SJCRH30 (cell line): ENCODE data around the gene PALLD. TPM values are rescaled to one million over a fixed set of nuclear protein-coding genes. Genes with fewer than 3 reads are reported as not detected.
A peak's percentile ranks its signal among the peaks of the same experiment; 100 is the strongest.

Source experiments
- DNase-seq, 2 experiments: peaks; one replicate each; pipeline ENCODE4 v3.0.0-alpha.2; 2015 to 2020
- H3K27ac ChIP-seq: fragments of 250-450 bp; sonication (Bioruptor Pico); 2 replicates; pipeline ENCODE4 v1.5.1; 2020; ENCODE audit warnings: mild to moderate bottlenecking, moderate library complexity
- H3K27me3 ChIP-seq: fragments of 250-450 bp; sonication (Bioruptor Pico); 2 replicates; pipeline ENCODE4 v1.5.1; 2020; ENCODE audit warnings: mild to moderate bottlenecking, moderate library complexity
- H3K36me3 ChIP-seq: fragments of 250-450 bp; sonication (Bioruptor Pico); 2 replicates; pipeline ENCODE4 v1.5.1; 2020; ENCODE audit warnings: mild to moderate bottlenecking, moderate library complexity
- H3K4me1 ChIP-seq: fragments of 250-450 bp; sonication (Bioruptor Pico); 2 replicates; pipeline ENCODE4 v1.5.1; 2020; ENCODE audit warnings: mild to moderate bottlenecking, moderate library complexity
- H3K4me3 ChIP-seq: fragments of 250-450 bp; sonication (Bioruptor Pico); 2 replicates; pipeline ENCODE4 v1.5.1; 2020; ENCODE audit warnings: mild to moderate bottlenecking, moderate library complexity
- H3K9me3 ChIP-seq: fragments of 250-450 bp; sonication (Bioruptor Pico); replicated peaks from 2 replicates; pipeline ENCODE4 v1.5.1; 2020; ENCODE audit warnings: mild to moderate bottlenecking, moderate library complexity
- total RNA-seq: library from RNA; depleted of rRNA; stranded (reverse); fragments of >200 nt; shearing (Covaris generic); gene quantifications from 2 replicates; pipeline ENCODE4 v1.2.3, GENCODE V29; 2014

PALLD gene
- total RNA-seq, 1 experiment from 2014 or later: 47.3 TPM

DNA sequence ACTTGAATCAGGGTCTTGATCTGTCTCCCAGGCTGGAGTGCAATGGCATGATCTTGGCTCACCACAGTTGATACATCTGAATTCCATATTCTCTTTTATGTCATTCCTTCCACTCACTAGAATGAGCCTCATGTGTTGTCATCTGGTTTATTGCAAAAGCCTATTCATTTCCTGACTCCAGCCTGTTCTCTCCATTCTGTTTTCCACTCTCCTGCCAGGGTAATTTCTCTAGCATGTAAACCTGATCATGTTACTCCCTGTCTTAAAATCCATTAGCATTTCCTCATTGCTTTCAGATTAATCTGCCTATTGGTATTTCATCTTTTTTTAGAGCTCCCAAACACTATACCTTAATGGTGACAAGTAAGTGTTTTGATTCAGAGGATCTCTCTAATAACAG lies 12.2 kb upstream of the PALLD start:
- H3K4me3 ChIP-seq: no peak overlapping the region
- H3K4me1 ChIP-seq: peaks cover 15% of the 10 kb centered on the region
- H3K9me3 ChIP-seq: no peaks in the 10 kb centered on the region
- no peaks in the 10 kb centered on the region for H3K27me3 ChIP-seq
- H3K36me3 ChIP-seq: no peaks in the 10 kb centered on the region
- H3K27ac ChIP-seq: no peak overlapping the region
- no peak for DNase-seq

DNA sequence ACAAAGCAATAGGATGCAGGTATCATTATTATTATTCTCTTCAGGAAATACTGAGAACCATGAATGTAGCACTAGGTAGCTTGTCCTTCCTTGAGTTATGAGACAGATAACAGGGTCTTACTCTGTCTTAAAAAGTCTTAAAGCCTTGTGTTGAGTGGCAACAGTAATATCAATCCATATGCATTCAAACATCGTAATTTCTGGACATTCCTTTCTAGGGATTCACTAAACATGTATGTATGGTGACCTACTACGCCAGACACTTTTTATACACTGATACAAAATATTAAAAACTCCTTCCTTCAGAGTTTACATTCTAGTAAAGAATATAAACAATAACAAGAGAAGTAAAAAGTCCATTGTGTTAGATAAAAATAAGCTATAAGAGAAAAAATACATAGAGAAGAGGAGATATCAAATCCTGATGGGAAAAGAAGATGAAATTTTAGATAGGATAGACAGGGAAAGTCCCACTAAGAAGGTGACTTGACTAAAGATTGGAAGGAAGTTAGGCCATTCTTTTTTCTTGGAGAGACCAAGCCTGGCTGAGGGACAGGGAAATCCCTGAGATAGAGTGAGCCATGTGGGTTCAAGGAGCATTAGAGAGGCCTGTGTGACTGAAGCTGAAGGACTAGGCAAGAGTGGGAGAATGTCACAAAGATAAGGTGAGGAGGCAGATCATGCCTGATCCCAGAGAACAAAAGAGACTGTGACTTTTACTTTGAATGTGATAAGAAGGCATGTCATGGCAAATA lies 11.5 kb upstream of the PALLD start:
- H3K27me3 ChIP-seq: no peaks in the 10 kb centered on the region
- DNase-seq: no peak
- H3K27ac ChIP-seq: no peak overlapping the region
- H3K9me3 ChIP-seq: no peaks in the 10 kb centered on the region
- no peak overlapping the region for H3K4me3 ChIP-seq
- H3K4me1 ChIP-seq: peaks cover 18% of the 10 kb centered on the region
- no peaks in the 10 kb centered on the region for H3K36me3 ChIP-seq

DNA sequence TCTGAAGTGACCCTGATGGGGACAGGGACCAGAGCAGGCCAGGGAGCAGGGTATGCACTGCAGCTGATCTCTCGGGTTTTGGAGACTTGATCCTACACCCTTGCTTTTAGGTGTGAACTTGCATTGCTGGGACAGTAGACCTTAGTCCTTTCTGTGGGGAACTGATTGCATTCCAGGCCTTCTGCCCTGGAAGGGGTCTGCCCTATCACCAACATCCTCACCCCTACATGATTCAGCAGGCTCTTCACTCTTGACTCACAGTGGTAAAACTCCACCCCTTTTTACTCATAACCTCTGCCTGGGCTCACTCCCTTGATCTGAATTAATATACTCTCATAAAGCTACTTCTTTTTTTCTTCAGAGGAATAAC lies 10.0 kb upstream of the PALLD start:
- DNase-seq: no peak
- Histone ChIP-seq H3K36me3 (no peaks in the 10 kb centered on the region), H3K4me1 (peaks cover 20% of the 10 kb centered on the region), H3K27ac (no peak overlapping the region), H3K9me3 (no peaks in the 10 kb centered on the region), H3K27me3 (no peaks in the 10 kb centered on the region), H3K4me3 (no peak overlapping the region)

DNA sequence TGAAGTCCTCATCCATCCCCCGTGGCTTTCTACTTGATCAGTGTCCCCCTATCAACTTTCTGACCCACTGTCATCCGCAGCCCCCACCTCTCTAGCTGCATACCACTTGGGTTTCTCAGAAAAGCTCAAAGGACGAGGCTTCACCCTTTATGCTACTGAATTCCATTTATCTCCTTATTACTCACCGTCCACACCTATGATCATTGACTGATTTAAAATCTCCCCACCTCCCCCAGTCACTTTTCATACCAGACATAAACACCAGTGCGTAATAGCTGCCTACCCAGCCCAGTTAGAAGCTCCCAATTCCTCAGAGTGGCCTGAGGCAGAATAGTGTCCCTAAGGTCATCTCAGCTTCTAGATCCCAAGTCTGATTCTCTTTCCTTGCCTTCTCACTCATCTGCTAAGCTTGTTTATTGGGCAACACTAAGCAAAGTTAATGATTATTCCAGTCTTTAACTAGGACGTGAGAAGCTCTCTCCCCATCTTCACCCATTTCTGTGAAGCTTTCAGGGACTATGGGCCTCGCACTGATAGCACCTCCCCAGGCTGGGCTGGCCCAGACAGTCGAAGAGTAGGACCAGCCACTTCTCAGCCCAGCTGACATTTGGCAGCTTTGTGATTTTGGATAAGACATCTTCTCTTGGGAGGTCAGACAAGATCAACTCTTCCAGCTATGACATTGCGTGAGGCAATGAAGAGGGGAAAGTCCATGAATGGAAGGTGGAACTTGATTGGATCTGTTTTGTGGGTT lies 9.4 kb upstream of the PALLD start:
- no peak for DNase-seq
- Histone ChIP-seq H3K4me1 (peaks cover 20% of the 10 kb centered on the region), H3K27me3 (no peaks in the 10 kb centered on the region), H3K4me3 (no peak overlapping the region), H3K27ac (peak overlapping the region; percentile 99), H3K9me3 (no peaks in the 10 kb centered on the region), H3K36me3 (no peaks in the 10 kb centered on the region)

DNA sequence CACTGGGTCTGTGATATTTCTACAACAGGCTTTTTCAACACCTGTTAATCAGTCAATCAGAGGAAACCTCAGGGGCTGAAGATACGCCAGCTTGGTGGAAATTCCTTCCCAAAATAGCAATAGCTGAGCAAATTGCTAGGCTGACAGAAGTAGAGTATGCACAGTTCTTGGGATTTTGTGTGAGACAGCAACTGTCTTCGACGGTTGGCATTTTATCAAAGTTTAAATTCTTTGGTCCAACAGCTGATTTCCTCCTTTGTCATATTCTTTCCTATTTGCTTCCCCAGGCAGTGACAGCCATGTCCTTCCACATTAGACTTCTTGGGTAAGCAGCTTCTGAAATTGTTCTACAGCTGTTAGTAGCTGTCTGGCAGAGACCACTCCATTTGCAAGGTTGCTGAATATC lies 8.0 kb upstream of the PALLD start:
- Histone ChIP-seq H3K9me3 (no peaks in the 10 kb centered on the region), H3K4me3 (peak overlapping the region; percentile 49), H3K27me3 (no peaks in the 10 kb centered on the region), H3K27ac (peak overlapping the region; percentile 99), H3K36me3 (no peaks in the 10 kb centered on the region), H3K4me1 (peaks cover 20% of the 10 kb centered on the region)
- DNase-seq: peak; percentile 82 to 93

DNA sequence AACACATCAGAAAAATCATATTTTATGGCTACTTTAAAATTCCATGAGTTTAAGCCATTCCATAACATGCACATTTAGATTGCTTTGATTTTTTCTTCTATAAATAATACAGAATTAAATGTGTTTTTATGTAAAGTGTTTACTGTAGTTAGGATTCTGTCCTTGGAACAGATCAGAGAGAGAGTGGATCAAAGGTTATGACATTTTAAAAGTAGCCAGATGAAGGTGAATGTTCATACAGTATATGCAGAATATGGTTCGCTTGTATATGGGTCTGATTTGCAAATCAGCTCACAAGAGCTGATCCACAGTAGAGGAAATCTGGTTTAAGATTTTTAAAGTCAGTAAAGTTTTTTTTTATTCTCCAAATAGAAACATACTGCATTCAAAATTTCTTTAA lies 7.2 kb upstream of the PALLD start:
- H3K9me3 ChIP-seq: no peaks in the 10 kb centered on the region
- H3K4me1 ChIP-seq: peaks cover 20% of the 10 kb centered on the region
- H3K27ac ChIP-seq: peak overlapping the region; percentile 99
- H3K36me3 ChIP-seq: no peaks in the 10 kb centered on the region
- DNase-seq: peak in 1 of 2 experiments; percentile 46
- peak overlapping the region; percentile 49 for H3K4me3 ChIP-seq
- no peaks in the 10 kb centered on the region for H3K27me3 ChIP-seq

DNA sequence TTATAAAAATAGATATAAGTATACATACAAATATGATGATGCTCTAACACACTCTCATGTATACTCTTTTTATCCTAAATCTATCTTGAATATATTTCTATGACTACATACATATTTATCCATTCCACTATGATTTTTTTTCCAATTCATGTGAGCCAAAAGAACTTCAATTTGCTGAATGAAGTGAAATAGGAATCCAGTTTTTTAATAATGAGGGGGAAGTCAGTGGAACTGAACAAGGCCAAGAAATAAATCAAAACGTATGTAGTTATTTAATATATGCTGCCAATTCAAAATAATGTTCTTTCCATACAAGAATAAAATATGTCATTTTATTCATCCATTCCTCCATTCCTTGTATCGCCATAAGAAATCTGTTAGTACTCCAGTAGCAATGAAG lies 6.1 kb upstream of the PALLD start:
- H3K4me1 ChIP-seq: peaks cover 20% of the 10 kb centered on the region
- no peaks in the 10 kb centered on the region for H3K36me3 ChIP-seq
- no peak for DNase-seq
- H3K27ac ChIP-seq: peak overlapping the region; percentile 99
- H3K4me3 ChIP-seq: no peak overlapping the region
- no peaks in the 10 kb centered on the region for H3K9me3 ChIP-seq
- no peaks in the 10 kb centered on the region for H3K27me3 ChIP-seq

DNA sequence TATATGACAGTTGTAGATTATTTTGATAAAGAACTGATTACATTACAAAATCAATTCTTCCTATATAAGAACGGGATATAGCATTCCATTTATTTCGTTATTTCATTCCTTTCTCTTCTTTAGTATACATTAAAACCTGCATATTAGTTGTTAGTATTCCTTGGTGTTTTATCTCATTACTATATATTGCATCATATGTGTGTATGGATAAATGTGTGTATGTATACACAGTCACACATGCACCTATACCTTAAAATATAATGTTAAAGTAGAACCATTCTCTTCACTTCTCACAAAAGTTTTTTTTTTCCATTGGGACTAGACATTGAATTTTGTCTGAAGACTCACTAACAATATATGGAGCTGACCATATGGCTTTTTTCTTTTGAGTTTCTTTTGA lies 5.3 kb upstream of the PALLD start:
- Histone ChIP-seq H3K36me3 (no peaks in the 10 kb centered on the region), H3K4me3 (no peak overlapping the region), H3K9me3 (no peaks in the 10 kb centered on the region), H3K27ac (no peak overlapping the region), H3K4me1 (peaks cover 25% of the 10 kb centered on the region), H3K27me3 (no peaks in the 10 kb centered on the region)
- no peak for DNase-seq

DNA sequence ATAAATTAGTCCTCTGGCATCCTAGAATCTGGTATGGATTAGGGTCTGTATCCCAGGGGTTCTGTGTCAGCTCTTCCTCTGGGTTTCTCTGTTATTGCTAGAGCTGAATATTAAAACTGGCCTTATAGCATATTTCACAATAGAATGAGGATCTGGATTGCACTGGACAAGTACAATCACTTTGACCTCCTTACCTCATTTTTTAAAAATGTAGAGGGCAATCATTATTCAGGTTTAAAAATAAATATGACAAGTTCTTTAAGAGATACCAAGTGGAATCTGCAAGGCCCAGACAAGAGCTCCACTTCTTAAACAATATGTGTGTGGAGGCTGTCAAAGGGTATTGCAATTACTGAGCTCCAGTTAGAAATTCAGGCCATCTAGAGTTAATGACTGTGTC lies 1.4 kb downstream of the PALLD start:
- H3K27ac ChIP-seq: peak overlapping the region; percentile 70
- peak overlapping the region; percentile 53 for H3K4me3 ChIP-seq
- H3K36me3 ChIP-seq: no peaks in the 10 kb centered on the region
- H3K9me3 ChIP-seq: no peaks in the 10 kb centered on the region
- H3K27me3 ChIP-seq: no peaks in the 10 kb centered on the region
- peaks cover 20% of the 10 kb centered on the region for H3K4me1 ChIP-seq
- peak in 1 of 2 experiments; percentile 35 for DNase-seq

DNA sequence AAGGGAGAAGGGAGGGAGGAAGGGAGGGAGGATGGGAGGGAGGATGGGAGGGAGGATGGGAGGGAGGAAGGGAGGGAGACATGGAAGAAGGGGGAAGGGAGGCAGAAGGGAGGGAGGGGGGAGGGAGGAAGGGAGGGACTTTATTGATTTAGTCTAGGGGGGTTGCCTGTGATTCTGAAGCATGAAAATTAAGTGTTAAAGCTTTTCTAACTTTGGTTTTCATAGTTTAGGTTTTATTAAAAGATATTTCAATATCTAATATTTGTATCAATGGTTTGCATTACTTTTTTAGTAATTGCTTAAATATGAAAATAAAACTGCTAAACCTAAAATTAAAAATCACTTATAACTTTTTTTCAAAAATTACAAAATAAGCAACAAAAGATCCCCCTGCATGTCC lies 2.4 kb downstream of the PALLD start:
- no peak for DNase-seq
- H3K27me3 ChIP-seq: no peaks in the 10 kb centered on the region
- H3K4me3 ChIP-seq: no peak overlapping the region

DNA sequence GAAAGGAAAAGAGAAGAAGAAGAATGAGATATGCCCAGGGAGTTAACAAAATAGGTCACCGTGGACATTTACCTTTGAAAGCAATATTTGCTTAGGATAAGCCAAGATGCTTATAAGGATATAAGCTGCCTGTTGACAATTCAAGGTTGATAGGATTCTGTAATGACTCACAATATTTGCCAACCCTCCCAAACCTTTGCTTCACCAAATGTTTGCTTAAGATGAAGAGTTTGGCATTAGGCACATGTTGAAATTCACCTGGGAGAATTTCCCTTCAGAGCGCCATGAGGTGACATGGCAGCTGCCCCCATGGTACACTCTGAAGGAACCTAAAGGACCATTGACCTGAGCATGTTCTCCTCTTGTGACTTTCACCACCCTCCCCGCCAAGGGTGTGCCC lies 4.6 kb downstream of the PALLD start:
- 0 out of 2 replicates have a peak, but pooled peaks cover 3% of the 10 kb centered on the region for H3K36me3 ChIP-seq
- DNase-seq: no peak
- H3K4me1 ChIP-seq: peaks cover 17% of the 10 kb centered on the region
- no peak overlapping the region for H3K27ac ChIP-seq
- no peaks in the 10 kb centered on the region for H3K27me3 ChIP-seq
- no peak overlapping the region for H3K4me3 ChIP-seq
- H3K9me3 ChIP-seq: no peaks in the 10 kb centered on the region

More for the DNA sequence above, 2.4 kb downstream of the PALLD start:
- Histone ChIP-seq H3K9me3 (no peaks in the 10 kb centered on the region), H3K27ac (no peak overlapping the region), H3K36me3 (no peaks in the 10 kb centered on the region), H3K4me1 (peaks cover 21% of the 10 kb centered on the region)

DNA sequence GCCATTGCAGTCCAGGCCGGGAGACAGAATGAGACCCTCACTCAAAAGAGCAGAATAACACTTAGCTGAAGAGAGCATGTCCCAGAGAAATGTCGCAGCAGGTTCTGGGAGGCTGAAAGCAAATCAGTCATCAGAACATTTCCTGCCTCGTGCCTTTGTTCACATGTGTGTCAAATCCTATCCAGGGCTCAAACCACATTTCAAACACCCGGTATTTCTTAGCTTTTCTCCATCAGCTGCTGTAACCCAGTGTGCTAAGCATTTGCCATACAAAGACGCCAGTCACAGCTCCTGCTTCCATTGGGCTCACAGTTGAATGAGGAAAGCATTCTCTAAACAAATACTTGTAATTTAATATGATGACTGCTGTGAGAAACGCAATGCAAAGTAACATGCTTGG lies 6.0 kb downstream of the PALLD start:
- Histone ChIP-seq H3K27me3 (no peaks in the 10 kb centered on the region), H3K9me3 (no peaks in the 10 kb centered on the region), H3K27ac (peak overlapping the region; percentile 39), H3K4me1 (peaks cover 13% of the 10 kb centered on the region), H3K36me3 (0 out of 2 replicates have a peak, but pooled peaks cover 3% of the 10 kb centered on the region), H3K4me3 (no peak overlapping the region)
- peak; percentile 40 to 69 for DNase-seq

DNA sequence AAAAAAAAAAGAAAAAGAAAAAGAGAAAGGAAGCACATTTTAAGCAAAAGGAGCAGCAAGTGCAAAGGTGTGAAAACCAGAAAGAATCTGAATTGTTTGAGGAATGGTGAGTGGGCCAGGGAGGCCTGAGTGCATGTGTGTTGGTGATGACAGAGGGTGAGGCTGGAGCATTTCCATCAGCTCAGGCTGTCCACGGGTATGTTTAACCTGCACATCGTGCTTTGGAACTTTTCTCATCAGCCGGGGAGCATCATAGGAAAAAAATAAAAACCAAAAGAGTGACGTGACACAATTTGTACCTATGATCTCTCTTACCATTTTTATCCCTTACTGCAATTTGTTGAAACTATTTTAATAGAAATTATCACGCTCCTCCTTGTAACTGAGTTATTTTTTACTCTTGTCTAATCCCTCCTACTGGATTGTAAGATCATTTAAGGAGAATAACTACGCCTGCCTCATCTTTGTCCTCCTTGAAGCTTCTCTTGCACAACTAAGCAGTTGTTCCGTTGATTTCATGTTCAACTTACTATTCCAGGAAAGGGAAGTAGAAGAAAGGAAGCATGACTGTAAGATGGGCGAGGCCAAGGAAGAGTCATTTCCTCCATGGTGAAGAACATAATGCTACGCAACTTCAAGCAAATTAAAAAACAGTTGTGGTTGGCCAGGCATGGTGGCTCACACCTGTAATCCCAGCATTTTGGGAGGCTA lies 7.0 kb downstream of the PALLD start:
- H3K27ac ChIP-seq: no peak overlapping the region
- no peak overlapping the region for H3K4me3 ChIP-seq
- H3K4me1 ChIP-seq: peaks cover 10% of the 10 kb centered on the region
- DNase-seq: no peak
- H3K27me3 ChIP-seq: no peaks in the 10 kb centered on the region
- H3K9me3 ChIP-seq: no peaks in the 10 kb centered on the region
- 0 out of 2 replicates have a peak, but pooled peaks cover 3% of the 10 kb centered on the region for H3K36me3 ChIP-seq

DNA sequence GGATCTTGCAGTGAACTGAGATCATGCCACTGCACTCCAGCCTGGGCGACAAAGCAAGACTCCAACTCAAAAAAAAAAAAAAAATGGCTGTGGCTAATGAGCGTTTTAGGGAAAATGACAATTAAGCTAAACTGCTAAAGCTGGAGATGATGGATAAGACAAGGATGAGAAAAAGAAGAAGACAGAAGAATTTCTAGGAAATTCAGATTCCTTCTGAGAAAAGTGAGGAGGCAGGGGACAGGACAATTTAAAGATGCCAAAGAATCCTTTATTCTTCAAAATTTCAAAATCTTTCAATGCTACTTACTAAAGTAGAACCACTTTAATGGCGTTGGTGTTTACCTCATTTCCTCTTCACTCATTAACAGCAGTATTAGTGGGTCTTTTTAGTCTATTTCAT lies 7.7 kb downstream of the PALLD start:
- Histone ChIP-seq H3K4me1 (peaks cover 10% of the 10 kb centered on the region), H3K36me3 (0 out of 2 replicates have a peak, but pooled peaks cover 3% of the 10 kb centered on the region), H3K4me3 (no peak overlapping the region), H3K9me3 (no peaks in the 10 kb centered on the region), H3K27ac (no peak overlapping the region), H3K27me3 (no peaks in the 10 kb centered on the region)
- no peak for DNase-seq

DNA sequence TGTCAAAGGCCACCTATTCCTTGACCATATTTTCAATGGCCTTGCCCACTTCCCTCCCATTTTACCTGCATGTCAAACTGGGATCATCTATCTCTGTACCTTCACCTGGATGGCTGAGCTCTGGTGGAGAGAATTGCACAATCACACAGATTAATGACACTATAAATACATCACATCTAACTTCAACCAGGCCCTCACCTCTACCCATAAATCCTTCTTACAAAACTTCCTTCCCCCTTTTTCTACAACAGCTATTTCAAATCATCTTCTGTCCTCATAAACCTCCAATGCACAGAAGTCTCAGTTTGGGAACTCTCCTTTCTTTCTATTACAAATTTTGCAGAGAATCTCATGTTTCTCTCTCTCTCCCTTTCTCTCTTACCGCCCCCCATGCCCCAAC lies 9.2 kb downstream of the PALLD start:
- no peak overlapping the region for H3K4me3 ChIP-seq
- peaks cover 10% of the 10 kb centered on the region for H3K4me1 ChIP-seq
- no peak for DNase-seq
- no peaks in the 10 kb centered on the region; the same call in 1 of the 2 replicates for H3K9me3 ChIP-seq
- H3K36me3 ChIP-seq: 0 out of 2 replicates have a peak, but pooled peaks cover 3% of the 10 kb centered on the region
- H3K27me3 ChIP-seq: no peaks in the 10 kb centered on the region
- no peak overlapping the region for H3K27ac ChIP-seq
